NCI-H69 (cell line): ENCODE results near the gene UBE4B.
"Not testable (repeated sequence)": the region's sequence is repeated elsewhere in the genome, so short reads cannot be mapped to it uniquely, and the experiment has no call there.

ENCODE experiments used
- DNase-seq: peaks from one replicate; lab custom pipeline; 2025; lab: John Stamatoyannopoulos, UW

The UBE4B gene

GRCh38 chr1:10177876-10178275 is 145.1 kb downstream of the UBE4B start:
- DNase-seq: no peak

DNA sequence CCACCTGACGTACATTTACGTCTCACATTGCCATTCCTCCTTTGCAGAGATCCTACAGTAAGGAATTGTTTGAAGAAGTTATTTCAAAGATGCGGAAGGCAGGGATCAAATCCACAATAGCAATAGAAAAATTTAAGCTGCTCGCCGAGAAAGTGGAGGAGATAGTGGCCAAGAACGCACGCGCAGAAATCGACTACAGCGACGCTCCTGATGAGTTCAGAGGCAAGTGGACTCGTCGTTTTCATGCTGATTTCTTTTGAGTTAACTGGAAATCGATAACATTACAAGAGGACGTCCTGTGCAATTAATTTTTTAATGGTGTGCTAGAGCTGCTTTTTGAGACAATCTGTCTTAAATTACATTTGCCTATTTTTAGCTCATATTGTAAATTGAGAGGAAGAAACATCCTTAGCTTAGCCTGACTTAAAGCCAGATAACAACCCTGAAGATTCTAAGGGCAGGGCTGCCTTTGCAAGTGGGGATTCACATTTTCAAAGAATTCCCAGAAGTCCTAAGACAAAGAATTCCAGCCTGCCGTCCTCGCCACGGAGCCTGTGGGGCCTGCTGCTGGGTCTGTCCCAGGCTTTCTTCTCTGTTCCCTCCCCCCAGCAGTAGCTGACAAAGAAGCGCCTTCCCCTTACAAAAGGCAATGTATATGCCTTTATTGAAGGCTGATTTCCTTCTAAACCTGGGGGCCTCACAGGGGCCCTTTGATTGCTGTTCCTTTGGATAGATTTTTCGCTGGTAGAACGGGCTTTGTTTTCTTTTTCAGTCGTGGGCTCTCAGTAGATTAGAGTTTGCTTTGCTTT is 146.0 kb downstream of the UBE4B start:
- DNase-seq: no peak

DNA sequence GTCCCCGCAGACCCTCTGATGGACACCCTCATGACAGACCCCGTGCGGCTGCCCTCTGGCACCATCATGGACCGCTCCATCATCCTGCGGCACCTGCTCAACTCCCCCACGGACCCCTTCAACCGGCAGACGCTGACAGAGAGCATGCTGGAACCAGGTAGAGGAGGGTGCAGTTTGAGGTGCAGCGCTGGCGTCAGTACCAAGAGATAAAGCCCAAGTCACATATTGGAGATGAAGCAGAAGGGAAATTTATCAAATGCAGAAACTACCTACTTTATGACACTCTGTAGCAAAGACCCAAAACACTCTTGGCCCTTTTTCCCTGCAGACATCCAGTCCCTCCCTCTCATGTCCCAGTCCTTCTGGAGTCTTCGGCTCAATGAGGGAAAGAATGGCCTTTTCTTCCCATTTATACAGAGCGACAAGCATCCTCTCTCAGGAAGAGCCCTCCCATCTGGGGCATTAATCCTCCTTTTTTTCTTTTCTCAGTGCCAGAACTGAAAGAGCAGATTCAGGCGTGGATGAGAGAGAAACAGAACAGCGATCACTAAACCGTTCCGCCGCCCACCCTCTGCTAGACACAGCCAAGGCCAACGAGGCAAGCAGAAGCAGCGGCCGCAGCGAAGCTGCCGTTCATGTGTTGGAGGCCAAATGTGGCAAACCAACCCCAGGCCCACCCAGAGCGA is 146.8 kb downstream of the UBE4B start:
- no peak for DNase-seq

GRCh38 chr1:10181154-10181553 is 148.4 kb downstream of the UBE4B start:
- no peak for DNase-seq

DNA sequence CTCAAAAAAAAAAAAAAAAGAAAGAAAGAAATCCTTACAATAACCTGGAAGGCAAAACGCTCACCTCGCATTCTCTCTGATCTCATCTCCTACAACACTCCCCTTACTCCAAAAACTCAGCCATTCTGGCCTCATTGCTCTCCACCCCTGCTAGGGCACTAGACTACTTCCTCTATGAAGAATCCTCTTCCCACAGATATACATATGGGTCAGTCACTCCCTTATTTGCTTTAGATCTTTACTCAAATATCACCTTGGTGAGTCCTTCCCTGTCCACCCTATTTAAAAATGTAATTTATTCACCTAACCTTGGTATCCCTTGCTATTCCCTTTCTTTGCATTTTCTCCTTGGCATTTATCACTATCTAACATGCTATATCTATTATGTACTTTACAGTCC is 153.0 kb downstream of the UBE4B start:
- DNase-seq: no peak

DNA sequence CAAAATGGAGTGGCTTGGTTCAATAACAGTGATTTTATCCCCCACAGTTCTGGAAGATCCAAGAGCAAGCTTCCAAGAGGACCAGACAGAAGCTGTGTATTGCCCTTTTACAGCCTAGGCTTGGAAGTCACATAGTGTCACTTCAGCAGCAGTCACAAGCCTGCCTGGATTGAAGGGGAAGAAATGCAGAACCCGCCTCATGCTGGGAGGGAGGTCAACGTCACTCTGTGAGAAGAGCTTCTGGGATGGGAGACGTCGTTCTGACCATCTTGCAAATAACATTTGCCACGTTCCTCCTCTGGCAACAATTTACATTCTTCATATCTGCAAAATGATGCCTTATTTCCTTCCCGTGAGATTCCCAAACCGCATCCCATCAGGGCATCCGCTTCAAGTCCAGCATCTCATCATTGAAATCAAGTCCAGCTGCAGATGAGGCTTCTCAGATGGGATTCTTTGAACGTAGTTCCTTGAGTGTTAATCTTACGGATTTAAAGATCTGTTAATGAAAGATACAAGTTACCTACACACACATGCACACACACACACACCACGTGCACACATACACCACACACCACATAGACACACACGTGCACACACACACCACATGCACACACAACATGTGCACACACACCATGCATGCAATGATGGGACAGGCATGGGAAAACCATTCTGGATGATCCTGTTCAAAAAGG is 153.7 kb downstream of the UBE4B start:
- DNase-seq: no peak

- DNase-seq: no peak
These were observed 154.2 kb downstream of the UBE4B start for GRCh38 chr1:10187026-10187334.

GRCh38 chr1:10188133-10188650 is 155.4 kb downstream of the UBE4B start:
- no peak for DNase-seq

- peak; percentile 5 for DNase-seq
These were observed 156.9 kb downstream of the UBE4B start for GRCh38 chr1:10189659-10190058.

GRCh38 chr1:10192263-10192662 is 159.5 kb downstream of the UBE4B start:
- DNase-seq: peak; percentile 25

DNA sequence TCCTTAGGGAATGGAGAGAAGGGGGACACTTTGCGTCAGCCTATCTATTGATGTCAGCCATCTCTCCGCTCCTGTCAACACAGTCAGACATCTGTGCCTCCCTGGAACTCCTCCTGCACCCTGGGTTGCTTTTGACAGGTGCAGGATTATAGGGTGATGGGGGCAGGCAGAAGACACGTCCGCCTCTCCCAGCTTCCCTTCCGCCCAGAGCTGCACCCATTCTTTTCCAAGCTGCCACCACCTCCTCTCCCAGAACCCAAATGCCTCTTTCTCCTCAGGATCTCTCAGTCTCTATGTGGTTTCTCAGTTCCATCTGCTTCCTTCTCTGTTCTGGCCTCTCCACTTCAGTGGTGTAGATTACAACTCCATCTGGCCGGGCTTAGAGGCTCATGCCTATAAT is 160.5 kb downstream of the UBE4B start:
- peak; percentile 47 for DNase-seq

- DNase-seq: no peak
These were observed 162.8 kb downstream of the UBE4B start for GRCh38 chr1:10195570-10195969.

DNA sequence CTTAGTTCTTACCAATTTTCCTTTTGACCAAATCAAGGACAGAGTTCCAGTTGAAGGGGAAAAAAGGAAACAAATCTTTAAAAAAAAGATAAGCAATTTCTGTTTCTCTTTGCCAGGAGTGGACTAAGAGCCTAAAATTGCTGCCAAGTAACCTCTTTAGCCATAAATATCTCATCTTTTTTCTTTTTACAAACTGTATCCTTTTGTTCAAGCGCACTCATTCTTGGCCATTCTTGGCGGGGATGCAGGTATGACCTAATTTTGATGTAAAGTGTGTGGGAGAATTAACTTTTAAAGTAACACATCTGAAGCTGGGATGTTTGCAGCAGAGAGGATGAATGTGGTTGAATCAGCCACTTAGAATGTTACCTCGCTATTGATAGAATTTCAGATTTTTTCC is 164.2 kb downstream of the UBE4B start:
- no peak for DNase-seq

GRCh38 chr1:10200620-10201019 is 167.9 kb downstream of the UBE4B start:
- no peak for DNase-seq

DNA sequence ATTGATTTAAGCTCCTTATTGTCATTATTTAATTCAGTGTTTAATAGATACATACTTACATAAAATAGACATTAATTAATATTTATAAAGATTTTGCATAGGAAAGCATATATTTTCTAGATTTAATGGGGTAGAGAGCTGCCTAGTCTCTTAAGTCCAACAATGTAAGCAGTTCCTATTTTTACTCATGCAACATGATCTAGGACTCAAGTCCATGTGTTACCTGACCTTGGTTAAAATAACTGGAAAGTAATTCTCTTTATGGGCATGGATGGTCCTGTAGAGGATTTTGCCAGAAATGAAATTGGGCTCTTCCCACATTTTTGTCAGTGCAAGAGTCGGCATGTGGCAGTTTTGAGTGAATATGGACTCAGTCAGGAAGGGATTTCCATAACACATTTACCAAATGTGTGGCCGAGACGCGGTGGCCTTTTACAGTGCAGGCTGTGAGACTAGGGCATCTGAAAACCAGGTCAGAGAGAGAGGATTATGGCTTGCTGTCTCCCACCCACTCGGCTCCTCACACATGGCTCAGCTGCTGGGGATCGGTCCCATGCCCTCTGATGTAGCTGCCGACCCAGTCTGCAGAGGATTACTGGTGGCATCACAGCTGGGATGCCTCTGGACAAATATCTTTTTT is 171.4 kb downstream of the UBE4B start:
- DNase-seq: no peak

GRCh38 chr1:10205206-10205605 is 172.4 kb downstream of the UBE4B start:
- DNase-seq: not testable (repeated sequence)

- DNase-seq: no peak
These were observed 175.1 kb downstream of the UBE4B start for GRCh38 chr1:10207810-10208209.

DNA sequence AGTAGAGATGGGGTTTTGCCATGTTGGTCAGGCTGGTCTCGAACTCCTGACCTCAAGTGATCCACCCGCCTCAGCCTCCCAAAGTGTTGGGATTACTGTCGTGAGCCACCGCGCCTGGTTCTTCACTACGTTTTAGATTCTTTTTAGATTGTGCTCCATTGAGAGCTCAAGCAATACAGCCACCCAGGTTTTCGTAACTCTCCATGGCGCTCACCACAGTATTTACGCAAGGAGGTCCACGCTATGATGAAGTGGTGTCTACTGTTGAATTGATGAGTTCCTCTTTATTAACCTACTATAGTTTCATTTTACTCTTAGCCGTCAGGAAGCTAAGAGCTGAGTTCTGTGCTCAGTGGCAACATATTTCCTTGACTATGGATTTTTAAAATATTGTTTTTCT is 175.8 kb downstream of the UBE4B start:
- no peak for DNase-seq

- no peak for DNase-seq
These were observed 176.8 kb downstream of the UBE4B start for GRCh38 chr1:10209590-10209904.

DNA sequence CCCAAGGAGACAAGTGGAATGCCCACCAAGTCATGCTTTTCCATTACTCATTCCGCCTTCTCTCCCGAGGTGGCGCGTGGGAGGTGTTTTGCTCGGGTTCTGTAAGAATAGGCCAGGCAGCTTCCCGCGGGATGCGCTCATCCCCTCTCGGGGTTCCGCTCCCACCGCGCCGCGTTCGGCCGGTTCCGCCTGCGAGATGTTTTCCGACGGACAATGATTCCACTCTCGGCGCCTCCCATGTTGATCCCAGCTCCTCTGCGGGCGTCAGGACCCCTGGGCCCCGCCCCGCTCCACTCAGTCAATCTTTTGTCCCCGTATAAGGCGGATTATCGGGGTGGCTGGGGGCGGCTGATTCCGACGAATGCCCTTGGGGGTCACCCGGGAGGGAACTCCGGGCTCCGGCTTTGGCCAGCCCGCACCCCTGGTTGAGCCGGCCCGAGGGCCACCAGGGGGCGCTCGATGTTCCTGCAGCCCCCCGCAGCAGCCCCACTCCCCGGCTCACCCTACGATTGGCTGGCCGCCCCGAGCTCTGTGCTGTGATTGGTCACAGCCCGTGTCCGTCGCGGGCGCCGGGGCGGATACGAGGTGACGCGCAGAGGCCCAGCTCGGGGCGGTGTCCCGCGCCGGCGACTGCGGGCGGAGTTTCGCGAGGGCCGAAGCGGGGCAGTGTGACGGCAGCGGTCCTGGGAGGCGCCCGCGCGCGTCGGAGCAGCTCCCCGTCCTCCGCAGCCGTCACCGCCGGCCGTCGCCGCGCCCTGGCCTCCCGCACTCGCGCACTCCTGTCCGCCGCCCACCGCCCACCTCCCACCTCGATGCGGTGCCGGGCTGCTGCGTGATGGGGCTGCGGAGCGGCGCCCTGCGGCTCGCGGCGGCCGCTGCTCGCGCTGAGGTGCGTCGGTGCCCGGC is 177.4 kb downstream of the UBE4B start, which contains the start of gene KIF1B:
KIF1B (plus strand) TSS at position 666 of the 906 bp plus-strand sequence. CDS start 21,759 bp downstream, outside the sequence.
- DNase-seq: peak; percentile 95
